Tibial artery (tissue), 4 donors: ENCODE data around the gene FOXA1.
A peak's percentile ranks its signal among the peaks of the same experiment; 100 is the strongest.

Experiments used
- DNase-seq, 2 donors: peaks; one replicate each; pipeline ENCODE4 v3.0.0-alpha.2; 2019
- H3K27ac ChIP-seq, 2 donors: fragments of 200-600 bp; sonication (generic) in 1 of 2; 1 replicate in 1 of 2; 2 replicates in 1 of 2; pipeline ENCODE4 v1.5.1; 2018 to 2019; ENCODE audit warnings: mild to moderate bottlenecking in 1 of 2
- H3K27me3 ChIP-seq, 2 donors: fragments of 200-600 bp; sonication (generic) in 1 of 2; one replicate each; pipeline versions ENCODE4 v1.5.1 to v1.6.0; 2016 to 2019
- H3K36me3 ChIP-seq, 3 donors: fragments of 200-600 bp; sonication (generic) in 2 of 3; one replicate each; pipeline ENCODE4 v1.5.1; 2016 to 2019; ENCODE audit warnings: mild to moderate bottlenecking in 2 of 3
- H3K4me1 ChIP-seq, 4 donors: fragments of 200-600 bp; sonication (generic) in 2 of 4; 1 replicate in 3 of 4; 2 replicates in 1 of 4; pipeline ENCODE4 v1.5.1; 2016 to 2019
- H3K4me3 ChIP-seq, 2 donors: fragments of 200-600 bp; sonication (generic) in 1 of 2; 1 replicate in 1 of 2; 2 replicates in 1 of 2; pipeline ENCODE4 v1.5.1; 2018 to 2019; ENCODE audit warnings: mild to moderate bottlenecking in 2 of 2
- H3K9me3 ChIP-seq, 3 donors: fragments of 200-600 bp; sonication (generic) in 1 of 3; one replicate each; pipeline ENCODE4 v1.5.1; 2016 to 2019
- intact Hi-C: fragments of 100-400 bp; cut with DNase I; formaldehyde crosslinking; loops from one replicate; pipeline ENCODE4 v1.15.0; 2023; ENCODE audit warnings: low total_unique reads
- TF ChIP-seq, protein P1 (sequence below), 2 experiments: fragments of 200-600 bp in 1 of 2; fragments of 450-650 bp in 1 of 2; IDR thresholded peaks; one replicate each; pipeline ENCODE4 v1.5.1; 2017 to 2019; ENCODE audit warnings: antibody characterized with exemption in 2 of 2, mild to moderate bottlenecking in 1 of 2, moderate library complexity in 1 of 2

The FOXA1 gene

GRCh38 chr14:37637341-37637740, 42.3 kb upstream of the FOXA1 start:
- TF ChIP-seq, protein P1, sequence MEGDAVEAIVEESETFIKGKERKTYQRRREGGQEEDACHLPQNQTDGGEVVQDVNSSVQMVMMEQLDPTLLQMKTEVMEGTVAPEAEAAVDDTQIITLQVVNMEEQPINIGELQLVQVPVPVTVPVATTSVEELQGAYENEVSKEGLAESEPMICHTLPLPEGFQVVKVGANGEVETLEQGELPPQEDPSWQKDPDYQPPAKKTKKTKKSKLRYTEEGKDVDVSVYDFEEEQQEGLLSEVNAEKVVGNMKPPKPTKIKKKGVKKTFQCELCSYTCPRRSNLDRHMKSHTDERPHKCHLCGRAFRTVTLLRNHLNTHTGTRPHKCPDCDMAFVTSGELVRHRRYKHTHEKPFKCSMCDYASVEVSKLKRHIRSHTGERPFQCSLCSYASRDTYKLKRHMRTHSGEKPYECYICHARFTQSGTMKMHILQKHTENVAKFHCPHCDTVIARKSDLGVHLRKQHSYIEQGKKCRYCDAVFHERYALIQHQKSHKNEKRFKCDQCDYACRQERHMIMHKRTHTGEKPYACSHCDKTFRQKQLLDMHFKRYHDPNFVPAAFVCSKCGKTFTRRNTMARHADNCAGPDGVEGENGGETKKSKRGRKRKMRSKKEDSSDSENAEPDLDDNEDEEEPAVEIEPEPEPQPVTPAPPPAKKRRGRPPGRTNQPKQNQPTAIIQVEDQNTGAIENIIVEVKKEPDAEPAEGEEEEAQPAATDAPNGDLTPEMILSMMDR (IDR thresholded peaks at IDR 0.05): no peak
- Histone ChIP-seq H3K36me3 (no peaks in the 10 kb centered on the region), H3K27ac (no peak overlapping the region), H3K4me1 (no peaks in the 10 kb centered on the region), H3K9me3 (no peaks in the 10 kb centered on the region), H3K27me3 (peaks cover 0 to 17% of the 10 kb centered on the region in 2 donors), H3K4me3 (no peak overlapping the region)
- intact Hi-C loops: no loop called here
- no peak for DNase-seq

DNA sequence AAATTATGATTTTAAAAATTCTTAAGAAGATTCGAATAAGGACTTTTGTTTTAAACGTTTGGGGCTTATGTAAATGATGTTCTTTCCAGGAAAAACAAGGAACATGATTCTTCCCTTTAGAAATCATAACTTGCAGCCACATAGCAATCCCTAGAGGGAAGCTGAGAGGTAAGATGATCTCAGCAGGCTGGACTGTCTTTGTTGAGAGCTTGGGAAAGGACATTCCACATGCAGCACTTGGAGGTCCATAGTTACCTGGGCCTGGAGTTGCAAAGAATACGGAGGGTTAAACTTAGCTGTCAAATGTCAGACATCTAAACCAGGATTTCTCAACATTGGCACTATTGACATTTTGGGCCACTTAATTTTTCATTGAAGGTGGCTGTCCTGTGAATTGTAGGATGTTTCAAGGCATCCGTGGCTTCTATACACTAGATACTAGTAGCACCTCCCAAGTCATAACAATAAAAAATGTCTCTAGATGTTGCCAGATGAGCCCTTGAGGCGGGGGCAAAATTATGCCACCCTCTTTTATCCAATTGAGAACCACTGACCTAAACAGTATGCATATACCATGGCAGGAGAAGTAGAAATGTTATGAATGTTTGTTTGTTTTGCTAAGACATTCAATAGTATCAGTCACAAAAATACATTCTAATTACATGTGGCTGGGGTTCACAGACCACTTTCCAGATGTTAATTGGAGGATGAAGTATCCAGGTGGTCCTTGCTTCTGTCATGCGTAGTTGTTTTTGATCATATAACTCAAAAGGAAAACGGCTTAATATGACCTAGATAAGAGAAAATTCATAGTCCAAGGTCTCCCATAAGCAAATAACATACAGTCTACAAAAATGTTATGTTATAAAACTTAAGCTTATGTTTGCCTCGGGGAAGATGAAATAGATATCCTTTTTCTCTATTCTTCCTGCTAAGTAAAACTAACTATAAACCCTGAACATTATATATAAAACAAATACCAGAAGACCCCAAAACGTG, 30.8 kb upstream of the FOXA1 start:
- Histone ChIP-seq H3K27me3 (peaks cover 0 to 34% of the 10 kb centered on the region in 2 donors), H3K4me1 (peaks cover 0 to 10% (median 7%) of the 10 kb centered on the region in 4 donors), H3K4me3 (no peak overlapping the region), H3K36me3 (no peaks in the 10 kb centered on the region), H3K9me3 (peaks cover 0 to 6% (median 3%) of the 10 kb centered on the region in 3 donors), H3K27ac (no peak overlapping the region)
- intact Hi-C loops: no loop called here
- TF ChIP-seq, protein P1 (IDR thresholded peaks at IDR 0.05): no peak
- no peak for DNase-seq

GRCh38 chr14:37623971-37624370, 28.9 kb upstream of the FOXA1 start:
- Histone ChIP-seq H3K36me3 (no peaks in the 10 kb centered on the region), H3K27me3 (peaks cover 0 to 38% of the 10 kb centered on the region in 2 donors), H3K4me3 (no peak overlapping the region), H3K4me1 (peaks cover 0 to 10% (median 7%) of the 10 kb centered on the region in 4 donors), H3K27ac (no peak overlapping the region), H3K9me3 (peaks cover 0 to 6% (median 0%) of the 10 kb centered on the region in 3 donors)
- intact Hi-C loops: no loop called here
- no peak for DNase-seq
- TF ChIP-seq, protein P1 (IDR thresholded peaks at IDR 0.05): no peak

DNA sequence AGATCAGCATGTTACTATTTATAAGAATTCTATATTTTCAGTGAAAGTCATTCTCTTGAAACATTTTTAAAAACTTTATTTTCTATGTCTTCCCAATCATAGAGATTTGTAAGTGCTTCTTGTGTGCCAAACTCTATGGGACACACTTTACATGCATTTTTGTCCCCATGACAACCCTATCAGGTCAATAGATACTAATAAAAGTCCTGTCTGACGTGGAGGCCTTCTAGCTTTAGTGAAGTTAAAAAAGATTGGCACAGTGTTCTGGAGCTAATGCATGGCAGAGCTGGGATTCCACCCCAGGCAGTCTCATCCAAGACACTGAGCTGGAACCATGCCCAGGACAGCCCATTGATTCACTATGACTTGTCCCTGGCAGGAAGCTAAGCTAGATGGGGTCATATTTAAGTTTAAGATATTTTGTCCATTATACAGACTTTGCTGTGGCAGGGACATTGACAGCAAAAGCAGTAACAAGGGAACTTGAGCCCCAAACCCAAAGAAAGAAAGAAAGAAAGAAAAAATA, 28.4 kb upstream of the FOXA1 start:
- DNase-seq: no peak
- TF ChIP-seq, protein P1 (IDR thresholded peaks at IDR 0.05): no peak
- no peaks in the 10 kb centered on the region for H3K36me3 ChIP-seq
- H3K4me1 ChIP-seq: peaks cover 0 to 10% (median 7%) of the 10 kb centered on the region in 4 donors
- H3K4me3 ChIP-seq: no peak overlapping the region
- H3K27me3 ChIP-seq: peaks cover 0 to 38% of the 10 kb centered on the region in 2 donors
- intact Hi-C loops: no loop called here
- no peak overlapping the region for H3K27ac ChIP-seq
- peaks cover 0 to 6% (median 0%) of the 10 kb centered on the region in 3 donors for H3K9me3 ChIP-seq

- no peaks in the 10 kb centered on the region for H3K36me3 ChIP-seq
- H3K27me3 ChIP-seq: peaks cover 0 to 38% of the 10 kb centered on the region in 2 donors
- H3K4me1 ChIP-seq: peaks cover 0 to 10% (median 7%) of the 10 kb centered on the region in 4 donors
- H3K27ac ChIP-seq: no peak overlapping the region
- intact Hi-C loops: no loop called here
- H3K4me3 ChIP-seq: peak overlapping the region in 1 of 2 donors; percentile 30
- H3K9me3 ChIP-seq: no peaks in the 10 kb centered on the region
- no peak for DNase-seq
- TF ChIP-seq, protein P1 (IDR thresholded peaks at IDR 0.05): no peak
These were observed 27.3 kb upstream of the FOXA1 start for GRCh38 chr14:37622231-37622923.
